PFSK-1 (cell line): Measurements from ENCODE around the gene AGTPBP1.

Source experiments
- FOXP2 ChIP-seq: optimal IDR thresholded peaks from 2 replicates; pipeline ENCODE3; 2011; ENCODE audit warnings: borderline replicate concordance, control low read depth, inconsistent platforms; ENCODE audit not compliant: insufficient read depth; ENCODE audit errors: extremely low read length, extremely low read depth
- POLR2AphosphoS5 ChIP-seq: IDR thresholded peaks from 2 replicates; pipeline ENCODE4 v1.6.1; 2012; ENCODE audit warnings: low read depth, mild to moderate bottlenecking, control low read depth, low read length, moderate library complexity
- SIN3A ChIP-seq: IDR thresholded peaks from 2 replicates; pipeline ENCODE4 v1.6.1; 2012; ENCODE audit warnings: mild to moderate bottlenecking, low read length, moderate library complexity, borderline replicate concordance; ENCODE audit not compliant: insufficient read depth

DNA sequence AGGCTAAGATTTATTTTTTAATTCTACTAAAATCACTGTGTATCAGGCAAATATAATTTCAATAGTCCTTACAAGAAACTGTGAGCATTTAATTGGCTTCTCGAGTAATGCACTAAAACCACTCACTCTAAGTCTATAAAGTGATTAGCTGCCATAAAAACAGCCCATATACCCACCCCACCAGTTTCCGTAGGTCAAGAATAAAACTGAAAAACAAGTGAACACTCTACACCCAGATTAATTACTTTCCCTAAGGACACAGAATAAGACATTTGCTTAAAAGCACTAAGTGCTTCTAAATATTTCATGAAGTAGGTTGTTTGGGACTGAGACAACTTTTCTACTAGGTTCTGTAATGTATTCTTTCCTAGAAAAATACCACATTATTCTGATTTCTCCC lies 194.2 kb downstream of the AGTPBP1 start:
- TF ChIP-seq SIN3A (no peak), POLR2AphosphoS5 (no peak), FOXP2 (no peak)
